VCaP (cell line): ENCODE measurements around the gene RNF217.
A peak's percentile ranks its signal among the peaks of the same experiment; 100 is the strongest.
"Not testable (repeated sequence)": the region's sequence is repeated elsewhere in the genome, so short reads cannot be mapped to it uniquely, and the experiment has no call there.

ENCODE experiments used
- H3K27ac ChIP-seq: fragments of 450-650 bp; 2 replicates; pipeline ENCODE4 v1.5.1; 2017
- CTCF ChIP-seq: fragments of 450-650 bp; conservative IDR thresholded peaks from 2 replicates; pipeline ENCODE4 v1.5.1; 2017; ENCODE audit warnings: mild to moderate bottlenecking, moderate library complexity

Gene RNF217

GRCh38 chr6:124961777-124962638 lies at the start of gene RNF217:
Gene RNF217 (plus strand): TSS chr6:124962437. CDS start chr6:124962545, 108 bp downstream.
- H3K27ac ChIP-seq, result peak within 1 kb of the TSS; percentile 19; the same call in 1 of the 2 replicates
- TF ChIP-seq CTCF, result 0 out of 2 replicates have a peak, but pooled peaks have one; percentile 16

GRCh38 chr6:124913056-124913455 lies 49.2 kb upstream of the RNF217 start:
- no peak for TF ChIP-seq CTCF
- H3K27ac ChIP-seq, result no peak overlapping the region

- no peak for TF ChIP-seq CTCF
Observed at GRCh38 chr6:124917769-124918168, 44.5 kb upstream of the RNF217 start.

GRCh38 chr6:124919703-124920102 lies 42.5 kb upstream of the RNF217 start:
- not testable (repeated sequence) for H3K27ac ChIP-seq

More at GRCh38 chr6:124917769-124918168, 44.5 kb upstream of the RNF217 start:
- no peak overlapping the region for H3K27ac ChIP-seq

GRCh38 chr6:124924333-124924759 lies 37.9 kb upstream of the RNF217 start:
- no peak for TF ChIP-seq CTCF
- H3K27ac ChIP-seq, result no peak overlapping the region

GRCh38 chr6:124926435-124926834 lies 35.8 kb upstream of the RNF217 start:
- no peak overlapping the region for H3K27ac ChIP-seq
- TF ChIP-seq CTCF, result no peak

- no peak overlapping the region for H3K27ac ChIP-seq
- TF ChIP-seq CTCF, result no peak
Observed at GRCh38 chr6:124927806-124928205, 34.4 kb upstream of the RNF217 start.

GRCh38 chr6:124928851-124929250 lies 33.4 kb upstream of the RNF217 start:
- no peak overlapping the region for H3K27ac ChIP-seq
- TF ChIP-seq CTCF, result no peak
